Measurements from ENCODE around the gene SENP5.
"Not testable (repeated sequence)": the region's sequence is repeated elsewhere in the genome, so short reads cannot be mapped to it uniquely, and the experiment has no call there.

GRCh38 chr3:196863000-196863399, 4.7 kb upstream of the SENP5 start:
- TF ChIP-seq CTCF (IDR thresholded peaks at IDR 0.05 in 4 of 5, conservative IDR thresholded peaks at IDR 0.05 in 1 of 5); POLR2A (IDR thresholded peaks at IDR 0.05): not testable (repeated sequence)
